HS-5 (cell line): ENCODE results near the gene PARD3.
"Not testable (repeated sequence)": the region's sequence is repeated elsewhere in the genome, so short reads cannot be mapped to it uniquely, and the experiment has no call there.

Experiments
- DNase-seq: peaks from one replicate; pipeline ENCODE4 v3.0.0-alpha.2; 2012; ENCODE audit warnings: low read depth

PARD3 gene

GRCh38 chr10:34420795-34421194, 394.3 kb downstream of the PARD3 start:
- DNase-seq = no peak

GRCh38 chr10:34420273-34420672, 394.8 kb downstream of the PARD3 start:
- DNase-seq = no peak

GRCh38 chr10:34415039-34415438, 400.1 kb downstream of the PARD3 start:
- DNase-seq = no peak

- DNase-seq = no peak
These were observed 401.1 kb downstream of the PARD3 start for GRCh38 chr10:34413756-34414587.

DNA sequence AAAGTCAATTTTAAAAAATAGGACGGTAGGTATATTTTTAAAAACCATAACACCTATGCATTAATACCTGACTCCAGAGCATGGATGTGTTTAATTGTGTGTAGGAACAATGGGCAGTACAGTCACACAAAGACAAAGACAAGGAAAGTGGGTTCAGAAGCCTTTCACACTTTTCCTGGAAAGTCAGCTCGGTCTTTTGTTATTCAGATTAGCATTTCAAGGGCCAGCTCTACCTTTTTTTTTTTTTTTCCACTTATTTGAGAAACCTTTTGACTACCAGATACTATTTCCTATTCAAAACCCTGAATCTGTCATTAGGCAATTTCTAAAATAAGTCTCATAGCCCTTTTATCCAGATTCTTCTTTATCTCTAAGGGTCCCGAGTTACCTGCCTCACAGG, 401.9 kb downstream of the PARD3 start:
- DNase-seq = no peak

GRCh38 chr10:34408956-34409355, 406.1 kb downstream of the PARD3 start:
- no peak for DNase-seq

DNA sequence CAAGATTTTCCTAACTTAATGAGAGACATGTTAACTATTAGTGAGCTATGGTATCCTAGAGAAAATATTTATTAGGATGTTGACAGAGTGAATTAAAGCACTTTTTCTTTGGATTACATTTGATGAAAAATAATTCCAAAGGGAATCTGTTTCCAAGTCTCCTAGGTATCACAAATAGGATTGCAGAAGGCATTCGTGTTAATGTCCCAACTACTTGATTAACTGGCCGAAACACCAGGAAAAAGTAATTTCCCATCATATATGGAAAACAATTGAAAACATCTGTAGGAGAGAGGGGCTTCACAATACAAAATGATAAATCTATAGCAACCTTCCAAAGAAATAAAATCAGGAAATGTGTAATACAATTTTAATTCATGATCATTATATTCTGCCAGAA, 406.7 kb downstream of the PARD3 start:
- DNase-seq = no peak

- no peak for DNase-seq
These were observed 407.7 kb downstream of the PARD3 start for GRCh38 chr10:34407324-34407805.

- DNase-seq = no peak
These were observed 408.4 kb downstream of the PARD3 start for GRCh38 chr10:34406463-34407323.

- no peak for DNase-seq
These were observed 409.3 kb downstream of the PARD3 start for GRCh38 chr10:34405611-34406462.

DNA sequence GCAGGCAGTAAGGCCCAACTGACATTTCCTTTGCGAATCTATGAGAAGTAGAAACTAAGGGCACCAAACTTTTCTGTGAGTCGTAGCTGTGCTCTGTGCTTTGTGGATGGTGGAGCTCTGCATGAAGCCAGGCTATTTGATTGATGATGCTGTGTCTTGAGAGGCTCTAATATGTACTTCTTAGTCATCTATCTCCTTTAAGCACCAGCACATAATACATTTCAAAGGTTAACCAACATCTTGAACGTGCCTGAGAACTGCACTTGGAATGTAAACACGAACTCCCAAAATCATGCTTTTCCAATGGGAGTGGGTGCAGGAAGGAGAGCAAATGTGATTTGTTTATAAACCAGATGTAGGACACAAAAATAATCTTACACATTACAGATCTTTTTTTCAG, 411.6 kb downstream of the PARD3 start:
- no peak for DNase-seq

GRCh38 chr10:34400075-34400474, 415.0 kb downstream of the PARD3 start:
- DNase-seq = no peak

- DNase-seq = no peak
These were observed 416.1 kb downstream of the PARD3 start for GRCh38 chr10:34399013-34399412.

DNA sequence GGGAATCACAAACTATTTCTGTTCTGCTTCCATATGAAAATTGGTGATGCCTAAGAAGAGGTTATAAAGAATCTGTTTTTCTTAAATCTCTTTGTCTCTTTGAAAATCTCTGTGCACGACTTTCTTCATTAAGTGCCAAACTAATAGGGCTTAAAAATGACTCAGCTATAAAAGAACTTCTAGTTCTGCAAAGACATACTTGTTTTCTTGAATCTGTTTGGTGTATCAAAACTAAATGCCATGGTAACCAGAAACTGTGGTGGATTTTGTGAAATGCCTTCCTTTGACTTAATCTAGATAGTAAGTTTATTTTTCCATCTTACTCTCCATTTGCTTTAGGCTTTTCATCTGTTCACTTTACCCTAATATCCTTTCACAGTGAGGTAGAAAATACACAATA, 417.8 kb downstream of the PARD3 start:
- DNase-seq = no peak

DNA sequence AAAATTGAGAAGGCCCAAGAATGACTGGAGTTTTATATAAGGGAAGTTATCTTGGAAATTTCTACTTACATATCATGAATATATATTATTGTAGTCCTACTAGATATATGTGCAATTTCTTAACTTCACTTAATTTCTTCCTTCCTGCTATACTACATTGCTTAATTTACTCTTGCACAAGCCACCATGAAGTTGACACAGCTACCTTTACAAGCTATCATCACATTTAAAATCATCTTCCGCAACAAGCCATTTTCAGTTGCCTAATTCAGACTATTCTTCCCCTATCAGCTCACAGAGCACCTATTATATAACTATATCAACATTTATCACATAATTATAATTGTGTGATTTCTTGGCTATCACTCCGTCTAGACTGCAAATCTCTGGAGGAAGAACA, 418.4 kb downstream of the PARD3 start:
- no peak for DNase-seq

DNA sequence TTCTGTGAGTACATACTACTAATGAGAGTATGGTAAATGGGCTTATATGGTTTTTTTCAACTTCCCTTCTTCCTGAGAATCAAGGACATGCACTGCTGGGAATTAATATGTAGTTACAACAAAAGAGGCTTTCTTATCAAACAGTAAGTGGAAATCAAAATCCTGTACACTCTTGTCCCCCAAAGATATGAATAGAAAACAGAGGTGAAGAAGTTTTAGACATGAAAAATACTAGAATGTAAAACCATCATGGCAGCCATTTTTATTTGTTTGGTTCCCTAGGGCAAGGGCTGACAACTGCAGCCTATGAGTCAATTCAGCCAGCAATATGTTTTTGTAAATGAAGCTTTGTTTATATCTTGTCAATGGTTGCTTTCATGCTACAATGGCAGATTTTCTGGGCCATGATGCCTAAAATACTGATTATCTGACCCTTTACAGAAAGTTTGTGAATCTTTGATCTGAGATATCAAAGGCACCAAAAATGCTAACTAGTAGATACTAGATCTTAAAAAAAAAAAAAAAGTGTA, 422.4 kb downstream of the PARD3 start:
- no peak for DNase-seq

GRCh38 chr10:34391168-34391567, 423.9 kb downstream of the PARD3 start:
- DNase-seq = not testable (repeated sequence)

GRCh38 chr10:34389801-34390200, 425.3 kb downstream of the PARD3 start:
- DNase-seq = no peak

GRCh38 chr10:34386921-34387320, 428.2 kb downstream of the PARD3 start:
- no peak for DNase-seq

- no peak for DNase-seq
These were observed 430.7 kb downstream of the PARD3 start for GRCh38 chr10:34384372-34384771.

DNA sequence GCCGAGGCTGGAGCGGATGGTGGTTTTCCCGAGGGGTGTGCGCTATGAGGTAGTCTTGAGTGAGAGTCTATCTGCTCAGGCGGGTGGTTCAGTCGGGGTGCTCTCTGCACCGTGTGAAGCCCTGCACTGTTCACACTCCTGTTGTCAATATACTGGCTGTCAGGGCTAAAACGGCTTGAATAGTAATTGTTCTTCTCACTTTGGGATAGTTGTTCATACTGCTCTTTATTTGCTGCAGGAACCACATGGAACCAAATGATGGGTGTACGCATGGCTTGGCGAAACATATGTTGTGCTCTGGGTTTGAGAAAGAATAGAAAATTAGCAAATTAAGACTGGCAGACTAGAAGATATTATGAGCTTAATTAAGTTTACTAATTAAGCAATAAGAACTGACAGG, 432.5 kb downstream of the PARD3 start:
- no peak for DNase-seq

- DNase-seq = no peak
These were observed 434.2 kb downstream of the PARD3 start for GRCh38 chr10:34380856-34381255.
